Measurements from ENCODE around the gene SESTD1. TPM values are rescaled to one million over a fixed set of nuclear protein-coding genes. Genes with fewer than 3 reads are reported as not detected.

SESTD1 gene
- total RNA-seq (10 to 100 TPM; 75.8 to 76.9 TPM), polyA plus RNA-seq (ENCODE audit: insufficient read length in 6 of 6) (10 to 100 TPM; 36.0 to 57.0 (median 48.3) TPM)
- long read RNA-seq, donor 1, full-length matches to known transcripts: 1 of 1 reads
- long read RNA-seq, donor 1, partial matches to known transcripts: 0 of 1 reads
- long read RNA-seq, donor 1, other reads (novel, unspliced or antisense): 0 of 1 reads
- long read RNA-seq, donor 2, full-length matches to known transcripts: 6 of 6 reads
- long read RNA-seq, donor 2, partial matches to known transcripts: 0 of 6 reads
- long read RNA-seq, donor 2, other reads (novel, unspliced or antisense): 0 of 6 reads
- long read RNA-seq, donor 3, full-length matches to known transcripts: 2 of 2 reads
- long read RNA-seq, donor 3, partial matches to known transcripts: 0 of 2 reads
- long read RNA-seq, donor 3, other reads (novel, unspliced or antisense): 0 of 2 reads
- long read RNA-seq, donor 4, full-length matches to known transcripts: 4 of 9 reads
- long read RNA-seq, donor 4, partial matches to known transcripts: 4 of 9 reads
- long read RNA-seq, donor 4, other reads (novel, unspliced or antisense): 1 of 9 reads
- long read RNA-seq, donor 5: 0 reads
- long read RNA-seq, donor 6, full-length matches to known transcripts: 1 of 1 reads
- long read RNA-seq, donor 6, partial matches to known transcripts: 0 of 1 reads
- long read RNA-seq, donor 6, other reads (novel, unspliced or antisense): 0 of 1 reads
- long read RNA-seq, donor 7, full-length matches to known transcripts: 2 of 2 reads
- long read RNA-seq, donor 7, partial matches to known transcripts: 0 of 2 reads
- long read RNA-seq, donor 7, other reads (novel, unspliced or antisense): 0 of 2 reads
- long read RNA-seq, donor 8, full-length matches to known transcripts: 5 of 5 reads
- long read RNA-seq, donor 8, partial matches to known transcripts: 0 of 5 reads
- long read RNA-seq, donor 8, other reads (novel, unspliced or antisense): 0 of 5 reads
- long read RNA-seq, donor 9: 0 reads
- long read RNA-seq, donor 10: 0 reads
- long read RNA-seq, donor 11, full-length matches to known transcripts: 6 of 11 reads
- long read RNA-seq, donor 11, partial matches to known transcripts: 5 of 11 reads
- long read RNA-seq, donor 11, other reads (novel, unspliced or antisense): 0 of 11 reads
- long read RNA-seq, donor 12, full-length matches to known transcripts: 5 of 5 reads
- long read RNA-seq, donor 12, partial matches to known transcripts: 0 of 5 reads
- long read RNA-seq, donor 12, other reads (novel, unspliced or antisense): 0 of 5 reads

- H3K27ac ChIP-seq: peak within 1 kb of the TSS; percentile 87 to 91
- peak within 1 kb of the TSS; percentile 50 to 58 for H3K4me3 ChIP-seq
- intact Hi-C loops (cut with DNase I): no loop called here
- TF ChIP-seq, protein P1, sequence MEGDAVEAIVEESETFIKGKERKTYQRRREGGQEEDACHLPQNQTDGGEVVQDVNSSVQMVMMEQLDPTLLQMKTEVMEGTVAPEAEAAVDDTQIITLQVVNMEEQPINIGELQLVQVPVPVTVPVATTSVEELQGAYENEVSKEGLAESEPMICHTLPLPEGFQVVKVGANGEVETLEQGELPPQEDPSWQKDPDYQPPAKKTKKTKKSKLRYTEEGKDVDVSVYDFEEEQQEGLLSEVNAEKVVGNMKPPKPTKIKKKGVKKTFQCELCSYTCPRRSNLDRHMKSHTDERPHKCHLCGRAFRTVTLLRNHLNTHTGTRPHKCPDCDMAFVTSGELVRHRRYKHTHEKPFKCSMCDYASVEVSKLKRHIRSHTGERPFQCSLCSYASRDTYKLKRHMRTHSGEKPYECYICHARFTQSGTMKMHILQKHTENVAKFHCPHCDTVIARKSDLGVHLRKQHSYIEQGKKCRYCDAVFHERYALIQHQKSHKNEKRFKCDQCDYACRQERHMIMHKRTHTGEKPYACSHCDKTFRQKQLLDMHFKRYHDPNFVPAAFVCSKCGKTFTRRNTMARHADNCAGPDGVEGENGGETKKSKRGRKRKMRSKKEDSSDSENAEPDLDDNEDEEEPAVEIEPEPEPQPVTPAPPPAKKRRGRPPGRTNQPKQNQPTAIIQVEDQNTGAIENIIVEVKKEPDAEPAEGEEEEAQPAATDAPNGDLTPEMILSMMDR (IDR thresholded peaks at IDR 0.05): no peak
- peaks cover 6 to 54% of the 10 kb centered on the region in 2 donors for H3K4me1 ChIP-seq
- no peaks in the 10 kb centered on the region for H3K9me3 ChIP-seq
- DNase-seq (peak; percentile 68 to 95 (median 76)), ATAC-seq (peak; percentile 82)
- no peaks in the 10 kb centered on the region for H3K27me3 ChIP-seq
- no peaks in the 10 kb centered on the region for H3K36me3 ChIP-seq
Observed at GRCh38 chr2:179264368-179265081, at the start of gene SESTD1. Gene SESTD1, minus strand, starts transcription at chr2:179264832. Its CDS starts 72,991 bp downstream, at chr2:179191841.

GRCh38 chr2:179313057-179313456 is 48.4 kb upstream of the SESTD1 start:
- Histone ChIP-seq H3K4me1 (no peaks in the 10 kb centered on the region), H3K27ac (no peak overlapping the region), H3K36me3 (no peaks in the 10 kb centered on the region), H3K9me3 (peaks cover 0 to 3% of the 10 kb centered on the region in 2 donors), H3K4me3 (no peak overlapping the region), H3K27me3 (no peaks in the 10 kb centered on the region)
- ATAC-seq: no peak
- DNase-seq: no peak
- intact Hi-C loops (cut with DNase I): no loop called here
- TF ChIP-seq, protein P1 (IDR thresholded peaks at IDR 0.05): no peak

DNA sequence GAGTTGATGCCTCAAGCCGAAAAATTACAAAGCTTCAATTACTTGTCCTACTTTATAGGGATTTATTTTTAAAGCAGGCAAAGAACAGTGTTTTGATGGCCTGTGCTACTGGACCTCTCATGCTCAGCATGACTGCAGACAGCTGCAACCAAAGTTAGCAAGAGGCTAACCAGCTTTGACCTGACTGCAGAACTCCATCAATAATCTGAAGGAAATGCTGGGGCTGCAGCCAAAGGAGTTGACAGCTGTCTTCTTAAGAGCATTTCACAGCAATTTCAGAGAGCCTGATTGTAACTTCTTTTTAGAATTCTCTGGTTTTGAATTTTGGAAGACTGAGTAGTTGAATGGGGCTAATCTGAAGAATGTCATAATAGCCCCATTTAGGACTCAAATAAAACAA is 46.5 kb upstream of the SESTD1 start:
- H3K9me3 ChIP-seq: no peaks in the 10 kb centered on the region
- no peak overlapping the region for H3K27ac ChIP-seq
- peak in 2 of 4 donors; percentile 50 to 74 for DNase-seq
- H3K4me3 ChIP-seq: no peak overlapping the region
- intact Hi-C loops (cut with DNase I): no loop called here
- H3K27me3 ChIP-seq: no peaks in the 10 kb centered on the region
- ATAC-seq: peak; percentile 40
- TF ChIP-seq, protein P1 (IDR thresholded peaks at IDR 0.05): no peak
- no peaks in the 10 kb centered on the region for H3K4me1 ChIP-seq
- no peaks in the 10 kb centered on the region for H3K36me3 ChIP-seq

DNA sequence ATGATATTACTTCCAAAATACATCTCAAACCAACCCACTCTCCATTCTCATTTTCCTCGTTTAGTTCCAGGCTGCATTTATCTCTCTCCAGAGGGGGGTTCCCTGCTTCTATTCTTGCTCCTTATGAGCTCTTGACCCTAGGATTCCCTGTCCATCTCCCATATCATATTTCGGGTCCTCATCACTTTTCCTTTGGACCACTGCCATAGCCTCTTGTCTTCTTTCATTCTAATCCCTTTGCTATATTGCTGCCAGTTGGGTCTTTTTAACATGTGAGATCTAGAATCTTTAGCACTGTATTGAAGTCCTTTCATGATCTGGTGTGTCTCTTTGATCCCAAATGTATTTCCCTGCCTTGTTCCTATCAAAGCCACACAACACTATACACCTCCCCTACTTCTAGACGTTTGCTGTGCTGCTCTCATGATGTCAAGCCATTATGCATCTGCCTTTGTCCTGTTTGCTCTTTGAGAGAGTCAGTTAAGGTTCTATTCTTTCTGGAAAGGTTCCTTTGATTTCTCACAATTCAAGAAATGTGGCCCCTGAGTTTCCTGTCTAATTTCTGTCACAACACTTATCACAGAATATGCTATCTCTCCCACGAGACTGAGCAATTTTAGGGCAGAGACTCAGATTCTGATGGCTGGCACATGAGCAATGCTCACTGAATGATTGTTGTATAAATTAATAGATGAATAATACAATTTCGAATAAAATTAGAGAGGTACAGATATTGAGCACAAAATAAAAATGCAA is 43.2 kb upstream of the SESTD1 start:
- TF ChIP-seq, protein P1 (IDR thresholded peaks at IDR 0.05): no peak
- DNase-seq: no peak
- H3K9me3 ChIP-seq: no peaks in the 10 kb centered on the region
- no peak overlapping the region for H3K27ac ChIP-seq
- no peak for ATAC-seq
- intact Hi-C loops (cut with DNase I): no loop called here
- no peaks in the 10 kb centered on the region for H3K4me1 ChIP-seq
- no peaks in the 10 kb centered on the region for H3K27me3 ChIP-seq
- H3K36me3 ChIP-seq: no peaks in the 10 kb centered on the region
- H3K4me3 ChIP-seq: no peak overlapping the region
